Transverse colon (tissue), 4 donors: Measurements from ENCODE around the gene ATPAF2. TPM values are rescaled to one million over a fixed set of nuclear protein-coding genes. Genes with fewer than 3 reads are reported as not detected.

Experiments used
- DNase-seq: peaks from one replicate; pipeline ENCODE4 v3.0.0-alpha.2; 2019
- H3K27ac ChIP-seq, 4 donors: fragments of 200-600 bp; sonication (generic); 2 replicates each; pipeline ENCODE4 v1.5.1; 2016 to 2018; ENCODE audit warnings: inconsistent platforms in 4 of 4
- H3K27me3 ChIP-seq: fragments of 200-600 bp; sonication (generic); 2 replicates; pipeline ENCODE4 v1.5.1; 2017; ENCODE audit warnings: inconsistent platforms
- H3K36me3 ChIP-seq, 4 donors: fragments of 200-600 bp; sonication (generic); 2 replicates each; pipeline ENCODE4 v1.5.1; 2017 to 2019; ENCODE audit warnings: inconsistent platforms in 4 of 4
- H3K4me1 ChIP-seq, 4 donors: fragments of 200-600 bp; sonication (generic); 2 replicates each; pipeline ENCODE4 v1.5.1; 2017 to 2020; ENCODE audit warnings: inconsistent platforms in 4 of 4
- H3K4me3 ChIP-seq, 4 donors: fragments of 200-600 bp; sonication (generic); 1 replicate in 1 of 4; 2 replicates in 3 of 4; pipeline versions ENCODE4 v1.5.1 to v1.6.1; 2017 to 2019; ENCODE audit warnings: inconsistent platforms in 4 of 4
- H3K9me3 ChIP-seq, 2 donors: fragments of 200-600 bp; sonication (generic); 2 replicates each; pipeline ENCODE4 v1.5.1; 2017 to 2019; ENCODE audit warnings: inconsistent platforms in 2 of 2
- CTCF ChIP-seq, 5 experiments: fragments of 200-600 bp in 3 of 5; fragments of 450-650 bp in 2 of 5; sonication (generic) in 3 of 5; IDR thresholded peaks; 1 replicate in 2 of 5; 2 replicates in 3 of 5; pipeline ENCODE4 v1.5.1; 2016 to 2017; ENCODE audit warnings: antibody characterized with exemption in 5 of 5, inconsistent platforms in 3 of 5, mild to moderate bottlenecking in 2 of 5, moderate library complexity in 1 of 5
- EP300 ChIP-seq: sonication (generic); formaldehyde crosslinking; IDR thresholded peaks from one replicate; pipeline ENCODE4 v1.6.1; 2017; ENCODE audit warnings: antibody characterized with exemption, low read depth
- POLR2A ChIP-seq: fragments of 450-650 bp; IDR thresholded peaks from one replicate; pipeline ENCODE4 v1.6.1; 2016; ENCODE audit warnings: antibody characterized with exemption, mild to moderate bottlenecking, moderate library complexity
- POLR2AphosphoS5 ChIP-seq, 3 donors: sonication (generic); formaldehyde crosslinking; IDR thresholded peaks; one replicate each; pipeline ENCODE4 v1.6.1; 2016; ENCODE audit warnings: antibody characterized with exemption in 3 of 3
- WGBS, 2 donors: methylation state at CpG; one replicate each; pipeline ENCODE4 v1.1.5; 2018; ENCODE audit warnings: low coverage in 1 of 2; 5-methylcytosine and 5-hydroxymethylcytosine counted together
- in situ Hi-C, 4 donors: fragments of 200-750 bp; cut with MboI; loops; one replicate each; pipeline versions ENCODE4 v1.15.0 to v1.15.1; 2017; ENCODE audit warnings: low sequenced_read_pairs in 3 of 4, low pct_ligation_motif_present in 1 of 4, low pct_unique_long_range_greater_than_20kb in 1 of 4
- intact Hi-C: fragments of 100-400 bp; cut with DNase I; formaldehyde crosslinking; loops from one replicate; pipeline ENCODE4 v1.15.1; 2023; ENCODE audit warnings: low total_unique reads
- total RNA-seq, 4 donors: library from RNA; depleted of rRNA; stranded (reverse); fragments of >200 nt; gene quantifications; one replicate each; pipeline ENCODE4 v1.1.0, GENCODE V29; 2016

ATPAF2 gene
- total RNA-seq, 4 donors from 2014 or later = 17.3 to 65.1 (median 24.7) TPM

- Histone ChIP-seq H3K27ac (no peak overlapping the region), H3K4me1 (no peaks in the 10 kb centered on the region), H3K4me3 (no peak overlapping the region), H3K36me3 (no peaks in the 10 kb centered on the region), H3K9me3 (no peaks in the 10 kb centered on the region), H3K27me3 (no peaks in the 10 kb centered on the region)
- 80 to 82% methylated on average over 2 of the region's 2 CpGs for WGBS, 2 donors
- DNase-seq = no peak
- in situ Hi-C loops (loop anchor here in 2 of 4 donors (10.0 kb wide), 3 partner anchors 45 to 345 kb away; partner anchors contain the start of genes DRC3 (in 1 of the 2) and TOM1L2 (in 1 of the 2)), intact Hi-C loops (no loop called here)
- TF ChIP-seq POLR2AphosphoS5 (IDR thresholded peaks at IDR 0.05) (no peak), CTCF (IDR thresholded peaks at IDR 0.05) (no peak), POLR2A (no peak), EP300 (no peak)
Measured at GRCh38 chr17:18019838-18020154, 19.2 kb downstream of the ATPAF2 start.

- DNase-seq = no peak
- in situ Hi-C loops (no loop called here), intact Hi-C loops (no loop called here)
- Histone ChIP-seq H3K4me3 (no peak overlapping the region), H3K27ac (no peak overlapping the region), H3K36me3 (no peaks in the 10 kb centered on the region), H3K27me3 (no peaks in the 10 kb centered on the region), H3K4me1 (no peaks in the 10 kb centered on the region), H3K9me3 (no peaks in the 10 kb centered on the region)
- TF ChIP-seq CTCF (IDR thresholded peaks at IDR 0.05) (no peak), EP300 (no peak), POLR2AphosphoS5 (IDR thresholded peaks at IDR 0.05) (no peak), POLR2A (no peak)
- 98% methylated on average over 13 of the region's 15 CpGs; no CpG with 5 or more reads in 1 of the 2 donors for WGBS, 2 donors
Measured at GRCh38 chr17:18018411-18018921, 20.5 kb downstream of the ATPAF2 start.

GRCh38 chr17:18017958-18018357 lies 21.0 kb downstream of the ATPAF2 start:
- DNase-seq = no peak
- no peaks in the 10 kb centered on the region for H3K4me1 ChIP-seq
- no peaks in the 10 kb centered on the region for H3K27me3 ChIP-seq
- in situ Hi-C loops = no loop called here
- intact Hi-C loops = no loop called here
- 84% methylated on average over 3 of the region's 3 CpGs; no CpG with 5 or more reads in 1 of the 2 donors for WGBS, 2 donors
- TF ChIP-seq CTCF (IDR thresholded peaks at IDR 0.05) (no peak), EP300 (no peak), POLR2A (no peak), POLR2AphosphoS5 (IDR thresholded peaks at IDR 0.05) (no peak)
- H3K36me3 ChIP-seq = no peaks in the 10 kb centered on the region
- no peak overlapping the region for H3K4me3 ChIP-seq
- no peak overlapping the region for H3K27ac ChIP-seq
- H3K9me3 ChIP-seq = no peaks in the 10 kb centered on the region

- H3K36me3 ChIP-seq = no peaks in the 10 kb centered on the region
- TF ChIP-seq EP300 (no peak), POLR2A (no peak), CTCF (IDR thresholded peaks at IDR 0.05) (no peak), POLR2AphosphoS5 (IDR thresholded peaks at IDR 0.05) (no peak)
- no peaks in the 10 kb centered on the region for H3K27me3 ChIP-seq
- WGBS, 2 donors = 91 to 93% methylated on average over 6 to 12 of the region's 12 CpGs
- H3K27ac ChIP-seq = no peak overlapping the region
- in situ Hi-C loops = no loop called here
- intact Hi-C loops = no loop called here
- no peaks in the 10 kb centered on the region for H3K4me1 ChIP-seq
- no peaks in the 10 kb centered on the region for H3K9me3 ChIP-seq
- no peak for DNase-seq
- no peak overlapping the region for H3K4me3 ChIP-seq
Measured at GRCh38 chr17:18016426-18016825, 22.5 kb downstream of the ATPAF2 start.
